Activated T-cell treated with anti-CD3 and anti-CD28 coated beads for 1 hour (primary cell): ENCODE measurements around the gene CRISPLD2.

Source experiments
- DNase-seq: peaks from one replicate; pipeline ENCODE4 v3.0.0-alpha.2; 2020; ENCODE audit warnings: low read depth

CRISPLD2 gene

DNA sequence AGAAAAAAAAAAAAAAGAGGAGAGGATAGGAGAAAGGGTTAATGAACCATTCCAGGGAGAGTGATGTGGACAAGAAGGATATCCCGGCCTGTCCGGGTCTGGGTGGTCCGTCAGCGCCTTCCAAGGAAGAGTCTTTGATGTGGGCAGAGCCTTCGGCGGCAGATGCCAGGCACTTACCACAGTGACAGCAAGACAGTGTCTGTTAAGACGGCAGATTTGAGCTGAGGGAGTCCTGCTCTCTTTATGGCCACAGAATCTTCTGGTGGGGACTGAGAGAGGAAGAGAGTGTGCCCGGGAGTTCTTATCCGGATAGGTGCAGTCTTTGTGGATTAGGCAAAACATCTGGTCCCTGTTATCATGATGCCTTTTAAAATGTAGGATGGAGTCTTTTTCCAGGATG is 96.4 kb downstream of the CRISPLD2 start:
- no peak for DNase-seq

DNA sequence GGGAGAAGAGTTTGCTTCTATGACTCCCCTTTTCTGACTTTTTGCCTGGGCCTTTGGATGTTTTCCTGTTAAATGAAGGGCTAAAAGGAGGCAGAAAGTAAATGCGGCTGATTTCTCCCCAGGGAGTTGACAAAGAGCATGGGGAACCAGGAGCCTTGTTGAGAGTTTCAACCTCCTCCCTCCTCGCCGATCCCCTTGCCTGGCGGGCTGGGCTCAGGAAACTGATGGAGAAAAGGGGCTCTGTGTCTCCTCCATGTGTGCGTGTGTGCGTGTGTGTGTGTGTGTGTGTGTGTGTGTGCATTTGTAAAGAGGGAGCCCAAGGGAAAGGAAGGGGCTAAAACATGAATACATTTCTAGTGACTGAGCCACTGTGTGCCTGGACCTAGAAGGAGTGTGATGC is 97.1 kb downstream of the CRISPLD2 start:
- no peak for DNase-seq

DNA sequence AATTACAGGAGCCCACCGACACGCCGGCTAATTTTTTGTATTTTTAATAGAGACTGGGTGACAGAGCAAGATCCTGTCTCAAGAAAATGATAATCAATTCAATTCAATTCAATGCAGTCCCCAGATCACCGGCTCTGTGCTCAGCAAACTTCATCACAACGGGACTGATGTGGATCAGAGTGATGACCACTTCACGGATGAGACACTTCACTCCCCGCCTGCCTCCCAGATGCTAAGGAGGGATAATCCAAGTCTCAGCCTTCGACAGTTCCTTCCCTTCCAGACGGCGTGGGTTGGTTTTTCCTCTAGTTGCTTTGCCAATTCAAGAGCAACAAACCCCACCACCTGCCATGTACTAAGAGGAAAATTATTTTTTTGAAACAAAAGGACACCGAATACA is 97.7 kb downstream of the CRISPLD2 start:
- DNase-seq = no peak

GRCh38 chr16:84918006-84918909 is 98.5 kb downstream of the CRISPLD2 start:
- no peak for DNase-seq

DNA sequence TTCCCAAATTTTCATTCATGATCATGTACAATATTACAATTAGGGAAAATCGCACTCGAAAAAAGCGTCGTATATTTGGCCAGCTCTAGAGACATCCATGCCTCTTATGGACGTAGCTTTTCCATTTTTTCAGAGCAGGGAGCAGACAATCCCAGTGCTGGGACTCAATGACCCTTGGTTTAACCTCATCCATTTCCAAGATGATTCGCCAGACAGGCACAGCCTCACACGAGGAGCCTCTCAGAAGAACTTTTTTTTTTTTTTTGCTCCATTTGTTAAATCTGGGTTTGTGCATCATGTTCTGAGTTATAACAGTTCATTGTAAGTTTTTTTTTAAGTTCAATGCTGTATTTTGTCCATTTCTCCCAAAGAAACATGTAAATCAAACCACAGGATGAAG is 99.5 kb downstream of the CRISPLD2 start:
- DNase-seq = no peak

GRCh38 chr16:84919708-84920107 is 99.9 kb downstream of the CRISPLD2 start:
- no peak for DNase-seq

GRCh38 chr16:84920333-84920732 is 100.5 kb downstream of the CRISPLD2 start:
- DNase-seq = no peak

- DNase-seq = no peak
Measured at GRCh38 chr16:84922351-84923120, 102.8 kb downstream of the CRISPLD2 start.

- no peak for DNase-seq
Measured at GRCh38 chr16:84924331-84925091, 104.7 kb downstream of the CRISPLD2 start.

GRCh38 chr16:84925092-84925772 is 105.4 kb downstream of the CRISPLD2 start:
- DNase-seq = peak; percentile 69

GRCh38 chr16:84925773-84926372 is 106.1 kb downstream of the CRISPLD2 start:
- DNase-seq = no peak

GRCh38 chr16:84926462-84926861 is 106.7 kb downstream of the CRISPLD2 start:
- DNase-seq = no peak

DNA sequence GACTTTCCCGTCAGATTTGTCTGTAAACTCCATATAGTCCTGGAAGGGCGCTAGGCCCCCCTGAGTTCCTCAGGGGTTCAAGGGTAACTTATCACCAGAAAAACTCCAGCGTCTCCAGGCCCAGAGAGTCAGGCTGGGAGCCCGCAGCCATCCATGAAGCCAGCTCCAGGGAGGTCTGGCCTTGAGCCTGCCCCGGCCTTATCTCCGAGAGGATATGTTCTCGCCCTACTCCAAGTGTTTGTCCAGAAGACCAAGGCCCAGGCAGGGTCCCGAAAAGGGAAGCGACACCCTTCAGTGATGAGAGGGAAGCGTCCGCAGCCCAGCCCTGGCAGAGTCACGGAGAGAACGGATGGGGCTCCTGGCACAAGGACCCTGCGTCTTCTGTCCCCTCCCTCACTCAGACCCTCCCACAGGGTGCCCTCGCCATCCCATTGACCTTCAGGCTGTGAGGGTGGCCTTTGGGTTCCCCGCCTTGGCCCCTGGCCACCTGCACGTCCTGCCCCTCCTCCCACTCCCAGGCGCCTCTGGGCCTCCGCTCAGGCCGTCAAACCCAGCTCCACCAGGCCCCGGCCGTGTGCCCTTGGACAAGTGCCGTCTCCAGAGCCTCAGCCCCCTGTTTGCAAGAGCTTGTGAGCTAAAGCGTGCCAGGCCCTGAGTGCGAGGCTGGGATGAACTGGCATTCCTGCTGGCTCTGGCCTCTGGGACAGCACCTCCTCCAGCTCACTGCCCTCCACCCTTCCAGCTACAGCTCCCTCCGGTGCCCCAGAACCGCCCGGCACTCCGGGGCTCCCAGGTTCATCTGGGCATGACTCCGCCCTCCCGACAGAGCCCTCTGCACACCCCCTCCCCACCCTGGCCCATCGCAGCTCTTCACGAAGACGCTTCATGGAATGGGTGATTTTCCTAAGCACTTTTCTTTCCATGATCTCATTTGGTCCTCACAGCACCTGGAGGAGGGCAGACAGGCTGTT is 108.1 kb downstream of the CRISPLD2 start:
- no peak for DNase-seq

DNA sequence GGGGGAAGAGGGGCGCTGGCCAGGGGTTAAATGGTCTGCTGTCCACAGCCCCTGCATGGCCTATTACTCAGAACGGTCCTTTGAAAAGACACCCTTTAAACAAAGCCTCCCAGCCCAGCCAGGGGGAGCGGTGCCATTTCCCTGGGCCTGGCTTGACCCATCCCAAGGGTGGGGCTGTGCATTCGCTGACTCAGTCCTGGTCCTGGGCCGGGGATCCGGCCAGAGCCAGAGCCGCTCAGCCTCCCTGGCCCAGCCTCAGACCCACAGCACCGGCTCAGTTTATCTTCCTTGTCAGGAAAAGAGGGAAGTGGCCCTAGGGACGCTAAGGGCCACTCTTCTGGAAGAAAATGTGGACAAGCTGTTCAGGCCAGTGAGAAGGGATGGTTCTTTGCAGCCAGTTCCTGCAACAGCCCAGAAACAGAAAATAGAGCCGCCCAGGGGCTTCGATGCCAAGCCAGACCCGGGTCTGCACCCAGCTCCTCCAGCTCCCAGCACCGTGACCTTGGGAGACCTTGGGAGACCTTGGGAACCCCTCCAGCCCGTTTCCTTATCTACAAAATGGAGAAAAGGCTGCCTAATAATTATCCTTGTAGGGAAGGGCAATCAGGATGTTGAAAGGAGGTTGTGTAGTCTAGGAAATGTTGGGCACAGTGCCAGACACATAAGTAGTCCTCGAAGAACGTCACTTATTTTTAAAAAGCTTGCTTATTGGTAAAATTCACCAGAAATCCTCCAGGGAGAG is 109.1 kb downstream of the CRISPLD2 start:
- no peak for DNase-seq

DNA sequence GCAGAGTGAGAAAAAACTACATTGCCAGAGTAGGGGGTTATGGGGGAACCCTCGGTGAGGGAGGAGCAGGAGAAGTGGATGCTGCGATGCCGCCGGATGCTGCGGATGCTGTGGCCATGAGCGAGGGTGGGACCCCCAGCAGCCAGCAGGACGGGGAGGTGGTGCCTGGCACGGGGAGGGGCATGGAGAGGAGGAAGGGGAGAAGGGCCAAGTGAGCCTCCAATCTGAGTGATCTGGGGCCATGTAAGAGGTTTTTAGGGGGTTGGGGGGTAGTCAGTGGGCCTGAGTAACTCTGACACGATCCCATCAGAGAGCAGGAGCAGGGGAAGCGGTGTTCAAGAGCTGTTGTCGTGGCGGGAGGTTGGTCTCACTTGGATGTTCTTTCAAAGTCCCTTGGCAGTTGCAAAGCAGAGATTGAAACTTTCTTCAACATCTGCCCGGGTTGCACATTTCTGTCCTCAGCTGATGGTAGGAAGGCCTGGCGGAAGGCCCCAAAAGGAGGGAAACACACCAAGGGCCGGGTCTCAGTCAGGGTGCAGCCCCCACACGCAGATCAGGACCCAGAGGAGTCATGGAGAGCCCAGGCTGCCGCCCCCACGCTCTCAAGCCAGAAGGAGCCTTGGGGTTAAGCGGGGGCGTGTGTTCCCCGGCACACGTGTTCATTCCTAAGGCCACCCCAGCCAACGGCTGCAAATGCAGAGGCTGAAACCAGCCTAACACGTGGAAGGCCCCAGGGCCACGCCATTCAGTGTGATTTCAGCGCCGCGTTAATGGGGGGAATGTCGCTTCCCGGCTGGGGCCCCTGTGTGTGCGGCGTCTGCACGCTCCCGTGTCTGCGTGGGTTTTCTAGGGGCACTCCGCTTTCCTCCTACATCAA is 109.9 kb downstream of the CRISPLD2 start:
- no peak for DNase-seq

- DNase-seq = no peak
Measured at GRCh38 chr16:84930298-84931106, 110.7 kb downstream of the CRISPLD2 start.

- DNase-seq = no peak
Measured at GRCh38 chr16:84931107-84931494, 111.3 kb downstream of the CRISPLD2 start.

DNA sequence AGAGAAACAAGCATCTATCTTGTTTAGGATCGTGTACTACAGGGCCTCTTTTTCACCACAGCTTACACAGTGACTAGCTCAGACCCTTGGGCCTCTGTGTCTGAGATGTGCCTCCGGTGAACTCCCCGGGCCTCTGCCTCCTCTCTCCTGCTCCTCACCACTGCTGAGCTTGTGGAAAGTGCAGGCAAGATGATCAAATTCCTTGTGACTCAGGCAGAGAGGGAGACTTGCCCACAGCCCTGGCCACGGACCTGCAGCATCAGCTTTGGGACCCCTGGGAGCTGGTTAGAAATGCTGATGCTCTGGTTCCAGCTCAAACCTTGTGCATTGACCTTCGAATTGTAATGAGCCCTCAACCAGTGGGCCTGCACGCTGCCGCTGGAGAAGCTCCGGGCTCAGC is 111.7 kb downstream of the CRISPLD2 start:
- no peak for DNase-seq
